ENCODE results near the gene APMAP. TPM values are rescaled to one million over a fixed set of nuclear protein-coding genes. Genes with fewer than 3 reads are reported as not detected.
A peak's percentile ranks its signal among the peaks of the same experiment; 100 is the strongest.

The APMAP gene
- total RNA-seq, 1 experiment from 2014 or later, result 67.8 TPM

GRCh38 chr20:25005220-25005619, 12.7 kb upstream of the APMAP start:
- Histone ChIP-seq H3K4me2 (ENCODE audit: insufficient read depth, insufficient read length, low read length) (no peak overlapping the region), H3K23me2 (ENCODE audit: insufficient read length, low read depth, low read length, poor library complexity, severe bottlenecking) (no peaks in the 10 kb centered on the region), H3K79me1 (ENCODE audit: insufficient read depth, low read depth, low read length, poor library complexity, severe bottlenecking) (no peaks in the 10 kb centered on the region), H2AFZ (ENCODE audit: low read length) (no peak overlapping the region), H2BK12ac (ENCODE audit: insufficient read length, low read depth, low read length) (no peak overlapping the region), H2BK20ac (ENCODE audit: low read depth, low read length, poor library complexity, severe bottlenecking) (no peak overlapping the region), H4K91ac (ENCODE audit: insufficient read length, low read depth, low read length) (no peak overlapping the region), H3K14ac (ENCODE audit: insufficient read depth, low read length) (no peak overlapping the region), H4K8ac (replicated peaks; ENCODE audit: insufficient read length, low read depth, low read length) (no peak overlapping the region), H3K18ac (ENCODE audit: insufficient read length, low read depth, low read length) (no peak overlapping the region), H3K79me2 (ENCODE audit: insufficient read depth, low read length) (no peaks in the 10 kb centered on the region), H2BK5ac (ENCODE audit: insufficient read length, low read length) (no peak overlapping the region), H2BK120ac (ENCODE audit: low read depth, low read length, poor library complexity, severe bottlenecking) (no peak overlapping the region), H3K23ac (ENCODE audit: insufficient read length, low read depth, low read length) (no peak overlapping the region), H3T11ph (ENCODE audit: low read length) (no peak overlapping the region), H3K27ac (ENCODE audit: insufficient read length, low read depth, low read length) (no peak overlapping the region), H4K5ac (ENCODE audit: insufficient read length, low read depth, low read length) (no peak overlapping the region), H3K4ac (ENCODE audit: low read depth, low read length) (no peak overlapping the region), H3K9me3 (ENCODE audit: control insufficient read depth, low read depth, low read length) (no peaks in the 10 kb centered on the region), H2AK5ac (ENCODE audit: insufficient read length, low read length) (no peak overlapping the region), H3K56ac (ENCODE audit: insufficient read length, low read depth, low read length) (no peak overlapping the region), H3K27me3 (ENCODE audit: insufficient read depth, low read length) (no peaks in the 10 kb centered on the region), H4K20me1 (ENCODE audit: control insufficient read depth, insufficient read depth, insufficient read length) (no peaks in the 10 kb centered on the region), H2BK15ac (ENCODE audit: low read depth, low read length) (no peak overlapping the region), H3K4me1 (ENCODE audit: insufficient read depth, low read length) (no peaks in the 10 kb centered on the region), H3K9ac (ENCODE audit: extremely low read depth, insufficient read length, low read length) (no peak overlapping the region)
- no CpG with 5 or more reads among the region's 2 CpGs for WGBS (ENCODE audit: extremely low coverage, insufficient read length, low lambda C conversion rate)
- no peak for TF ChIP-seq CTCF (conservative IDR thresholded peaks at IDR 0.05)
- peaks cover 0 to 3% of the 10 kb centered on the region in 2 experiments; a peak in 2 of 5 replicates for H3K9me3 Mint-ChIP-seq
- no peak overlapping the region for H3K27ac Mint-ChIP-seq
- DNase-seq, result peak; percentile 6
- H3K4me3 Mint-ChIP-seq, result no peak overlapping the region
- H3K27me3 Mint-ChIP-seq (ENCODE audit: low read depth), result peaks cover 19% of the 10 kb centered on the region
- H3K4me1 Mint-ChIP-seq, result peaks cover 0 to 3% of the 10 kb centered on the region in 2 experiments; a peak in 1 of 4 replicates
- no peaks in the 10 kb centered on the region for H3K36me3 Mint-ChIP-seq (ENCODE audit: insufficient read depth in 1 of 3, low read depth in 3 of 3)
